HG02610 (cell line): ENCODE measurements around the gene SGF29.
"Not testable (repeated sequence)": the region's sequence is repeated elsewhere in the genome, so short reads cannot be mapped to it uniquely, and the experiment has no call there.

Experiments
- ATAC-seq: cut with Tn5 transposase; IDR thresholded peaks from one replicate; pipeline ENCODE4 v1.9.1; 2021; ENCODE audit warnings: mild to moderate bottlenecking, moderate library complexity; ENCODE audit not compliant: unreplicated experiment

The SGF29 gene

DNA sequence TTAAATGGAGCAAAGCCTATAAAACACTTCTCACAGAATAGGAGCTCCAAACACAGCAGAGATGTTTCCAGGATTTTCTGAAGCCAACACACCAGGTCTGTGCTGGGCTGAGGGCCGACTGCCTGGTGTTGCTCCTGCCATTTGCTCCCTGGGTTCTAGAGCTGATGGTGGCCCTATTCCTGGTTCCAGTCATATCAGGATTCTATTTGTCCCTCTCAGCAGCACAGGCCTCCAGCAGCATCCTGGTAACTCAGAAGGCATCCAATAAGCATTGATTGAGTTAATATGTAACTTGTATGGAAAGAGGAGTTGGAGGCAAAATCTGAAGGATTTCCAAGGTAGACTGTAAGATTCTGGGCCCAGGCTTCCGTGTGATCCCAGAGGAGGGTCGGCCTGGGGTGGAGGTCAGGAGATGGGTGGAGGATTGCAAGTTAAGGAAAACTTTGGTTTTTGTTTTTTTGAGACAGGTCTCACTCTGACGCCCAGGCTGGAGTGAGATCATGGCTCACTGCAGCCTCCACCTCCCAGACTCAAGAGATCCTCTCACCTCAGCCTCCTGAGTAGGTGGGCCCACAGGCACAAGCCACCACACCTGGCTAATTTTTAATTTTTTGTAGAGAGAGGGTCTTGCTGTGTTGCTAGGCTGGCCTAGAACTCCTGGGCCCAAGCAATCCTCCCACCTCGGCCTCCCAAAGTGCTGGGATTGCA is 20.6 kb upstream of the SGF29 start:
- ATAC-seq, result no peak

DNA sequence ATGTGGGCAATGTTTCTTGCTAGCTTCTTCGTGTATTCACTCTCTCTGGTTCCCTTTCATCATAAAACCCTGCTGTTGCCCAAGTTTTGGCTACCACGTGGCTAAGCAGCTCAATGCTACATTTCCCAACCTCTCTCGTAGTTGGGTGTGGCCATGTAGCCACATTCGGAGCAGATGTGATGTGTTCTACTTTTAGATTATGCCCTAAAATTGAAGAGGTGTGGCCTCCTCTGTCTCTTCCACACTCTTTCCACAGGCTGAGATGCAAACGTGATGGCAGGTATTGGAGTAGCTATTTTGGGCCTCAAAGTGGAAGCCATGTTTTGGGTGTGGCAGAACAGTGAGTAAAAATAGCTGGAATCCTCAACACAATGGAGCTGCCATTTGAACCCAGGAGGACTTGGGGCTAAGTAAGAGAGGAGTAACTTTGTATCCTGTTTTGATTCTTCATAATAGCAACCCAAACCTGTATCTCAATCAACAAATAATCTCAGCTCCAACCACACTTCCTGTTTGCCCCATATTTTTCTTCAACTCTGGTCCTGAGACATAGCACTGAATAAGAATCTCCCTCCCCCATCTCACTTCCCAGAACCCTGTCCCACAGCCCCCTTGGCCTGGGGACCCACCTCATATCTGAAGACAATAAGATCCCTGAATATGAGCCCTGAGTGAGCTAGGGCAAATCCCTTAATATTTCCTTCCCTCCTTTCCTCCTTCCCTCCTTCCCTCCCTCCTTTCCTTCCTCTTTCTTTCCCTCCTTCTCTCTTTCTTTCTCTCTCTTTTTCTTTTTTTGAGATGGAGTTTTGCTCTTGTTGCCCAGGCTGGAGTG is 19.0 kb upstream of the SGF29 start:
- no peak for ATAC-seq

DNA sequence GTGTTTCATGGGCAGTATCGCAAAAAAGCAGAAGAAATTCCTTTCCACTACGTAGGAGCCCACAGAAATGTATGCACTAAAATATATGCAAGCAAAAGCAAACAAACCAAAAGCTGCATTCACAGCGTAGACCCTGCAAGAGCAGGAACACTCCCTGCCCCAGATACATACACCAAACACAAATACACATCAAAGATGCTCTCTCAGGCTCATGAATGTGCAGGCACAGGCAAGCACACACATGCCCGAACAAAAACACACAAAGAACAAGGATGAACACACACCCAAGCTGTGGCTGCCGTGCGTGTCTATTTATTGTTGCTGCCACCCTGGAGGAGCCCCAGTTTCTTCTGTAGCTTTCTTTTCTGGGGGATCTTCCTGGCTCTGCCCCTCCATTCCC is 16.6 kb upstream of the SGF29 start:
- no peak for ATAC-seq

DNA sequence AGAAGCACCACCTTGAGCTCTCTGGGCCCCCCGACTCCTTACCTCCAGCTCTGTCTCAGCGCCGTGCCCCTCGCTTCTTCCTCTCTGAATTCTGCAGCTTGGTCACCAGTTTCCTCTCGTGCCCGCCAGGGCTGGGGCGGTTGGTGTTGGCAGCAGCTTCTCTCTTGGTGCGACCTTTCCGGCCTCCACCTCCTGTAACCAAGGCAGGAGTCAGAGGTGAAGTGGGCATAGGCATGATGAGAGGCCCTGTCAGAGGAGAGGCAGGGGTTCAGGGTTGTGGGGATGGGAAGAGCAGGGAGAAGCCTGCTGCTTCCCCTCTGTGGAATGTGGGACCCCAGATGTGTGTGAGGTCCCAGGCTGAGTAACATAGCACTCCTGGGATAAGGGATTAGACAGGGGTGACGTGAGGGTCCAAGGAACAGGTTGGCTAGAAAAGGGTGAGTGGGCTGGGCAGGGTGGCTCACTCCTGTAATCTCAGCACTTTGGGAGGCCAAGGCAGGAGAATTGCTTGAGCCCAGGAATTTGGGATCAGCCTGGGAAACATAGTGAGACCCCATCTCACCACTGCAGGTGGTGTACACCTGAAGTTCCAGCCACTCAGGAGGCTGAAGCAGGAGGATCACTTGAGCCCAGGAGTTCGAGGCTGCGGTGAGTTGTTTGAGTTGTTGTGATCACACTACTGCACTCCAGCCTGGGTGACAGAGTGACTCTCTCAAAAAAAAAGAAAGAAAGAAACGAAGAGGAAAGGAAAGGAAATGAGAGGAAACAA is 15.6 kb upstream of the SGF29 start:
- ATAC-seq, result no peak

DNA sequence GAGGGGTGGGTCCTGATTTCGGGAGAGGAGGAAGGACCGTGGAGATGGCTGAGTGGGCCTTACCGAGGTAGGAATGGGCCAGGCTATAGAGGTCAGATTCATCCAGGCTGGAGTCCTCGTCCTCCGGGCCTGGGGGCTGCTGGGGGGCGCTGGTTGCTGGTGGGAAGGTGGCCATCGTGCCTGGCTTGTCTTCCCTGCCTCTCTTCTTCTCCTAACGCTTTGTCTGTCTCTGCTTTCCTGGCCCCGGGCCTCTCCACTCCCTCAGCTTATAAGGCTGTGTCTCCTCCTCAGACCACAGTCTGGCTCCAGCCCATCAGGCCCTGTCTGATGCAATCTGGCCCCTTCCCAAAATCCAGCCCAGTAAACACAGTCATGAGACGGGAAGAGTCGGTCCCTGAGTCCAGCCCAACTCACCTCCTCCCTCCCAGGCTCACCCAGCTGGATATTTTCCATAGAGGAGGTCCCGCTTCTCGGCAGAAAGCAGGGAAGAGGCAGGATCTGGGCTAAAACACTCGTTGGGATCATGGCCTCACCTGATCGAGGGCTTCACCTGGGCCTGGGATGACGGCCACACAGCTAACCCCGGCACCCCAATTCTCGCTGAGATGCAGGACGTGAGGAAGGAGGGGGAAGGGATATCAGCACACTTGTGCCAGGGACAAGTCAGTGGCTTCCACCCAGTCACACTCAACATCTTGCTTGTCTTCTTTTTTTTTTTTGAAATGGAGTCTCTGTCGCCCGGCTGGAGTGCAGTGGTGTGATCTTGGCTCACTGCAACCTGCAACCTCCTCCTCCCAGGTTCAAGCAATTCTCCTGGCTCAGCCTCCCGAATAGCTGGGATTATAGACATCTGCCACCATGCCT is 14.8 kb upstream of the SGF29 start, which contains the start of gene NUPR1:
TSS of gene NUPR1 (minus strand) at position 242 of the 864 bp plus-strand sequence. CDS start at position 175, 67 bp downstream.
- ATAC-seq, result no peak

DNA sequence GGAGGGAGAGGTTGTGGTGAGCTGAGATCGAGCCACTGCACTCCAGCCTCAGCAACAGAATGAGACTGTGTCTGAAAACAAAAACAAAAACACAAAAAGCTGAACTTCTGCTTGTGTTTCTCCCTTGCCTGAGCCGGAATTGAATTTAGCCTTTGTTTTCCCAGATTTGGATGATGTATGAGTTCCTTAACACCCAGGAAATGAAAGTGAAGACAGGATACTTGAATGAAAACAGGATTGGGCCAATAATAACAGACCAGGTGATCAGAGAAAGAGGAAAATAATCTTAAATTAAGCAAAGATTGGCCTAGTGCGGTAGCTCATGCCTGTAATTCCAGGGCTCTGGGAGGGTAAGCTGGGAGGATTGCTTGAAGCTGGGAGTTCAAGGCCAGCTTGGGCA is 13.4 kb upstream of the SGF29 start:
- no peak for ATAC-seq

DNA sequence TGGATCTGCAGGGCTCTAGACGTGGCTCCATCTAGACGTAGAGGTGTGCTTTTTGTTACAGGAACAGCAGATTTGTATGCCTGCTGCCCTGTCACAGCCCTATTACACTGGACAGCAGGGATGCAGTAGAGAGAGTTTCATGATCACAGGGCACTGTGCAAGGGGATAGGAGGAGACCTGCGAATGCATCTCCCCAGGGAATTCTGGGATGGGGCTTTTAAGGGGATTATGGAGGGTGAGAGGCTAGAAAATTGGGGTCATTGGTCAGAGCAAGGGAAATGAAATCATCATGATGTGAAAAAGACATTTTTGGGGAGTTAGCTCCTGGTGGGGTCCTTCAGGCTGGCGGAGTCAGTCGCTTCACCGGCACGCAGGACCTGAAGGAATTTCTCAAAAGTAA is 11.1 kb upstream of the SGF29 start:
- no peak for ATAC-seq

DNA sequence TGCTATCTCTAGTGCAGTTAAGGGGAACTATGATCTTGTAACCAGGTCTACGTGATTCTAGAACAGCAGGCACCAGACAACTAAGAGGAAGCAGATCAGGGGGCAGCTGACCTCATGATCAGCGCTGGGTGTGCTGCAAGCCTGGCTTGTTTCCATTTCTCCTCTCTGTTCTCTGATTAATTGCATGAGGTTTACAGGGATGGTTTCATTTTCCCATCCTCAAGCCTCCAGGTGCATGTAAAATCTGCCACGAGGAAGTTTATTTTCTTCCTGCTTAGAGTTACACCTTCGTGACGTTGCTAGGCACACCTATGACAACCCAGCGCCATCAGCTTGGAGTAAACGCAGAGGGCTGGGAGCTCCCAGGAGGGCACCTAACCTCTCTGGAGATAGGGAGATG is 10.6 kb upstream of the SGF29 start:
- no peak for ATAC-seq

DNA sequence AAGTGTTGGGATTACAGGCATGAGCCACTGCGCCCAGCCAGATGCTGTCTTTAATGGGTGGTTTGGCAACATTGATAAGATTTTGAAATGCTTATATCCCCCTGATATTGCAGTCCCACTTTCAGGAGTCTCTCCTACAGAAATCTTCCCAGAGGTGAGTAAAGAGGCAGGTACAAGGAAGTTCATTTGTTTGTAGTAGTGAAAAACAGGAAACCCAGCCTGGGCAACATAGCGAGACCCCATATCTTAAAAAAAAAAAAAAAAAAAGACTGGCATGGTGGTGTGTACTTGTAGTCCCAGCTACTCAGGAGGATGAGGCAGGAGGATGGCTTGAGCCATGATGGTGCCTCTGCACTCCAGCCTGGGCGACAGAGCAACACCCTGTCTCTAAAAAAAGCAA is 8.7 kb upstream of the SGF29 start:
- ATAC-seq, result no peak

DNA sequence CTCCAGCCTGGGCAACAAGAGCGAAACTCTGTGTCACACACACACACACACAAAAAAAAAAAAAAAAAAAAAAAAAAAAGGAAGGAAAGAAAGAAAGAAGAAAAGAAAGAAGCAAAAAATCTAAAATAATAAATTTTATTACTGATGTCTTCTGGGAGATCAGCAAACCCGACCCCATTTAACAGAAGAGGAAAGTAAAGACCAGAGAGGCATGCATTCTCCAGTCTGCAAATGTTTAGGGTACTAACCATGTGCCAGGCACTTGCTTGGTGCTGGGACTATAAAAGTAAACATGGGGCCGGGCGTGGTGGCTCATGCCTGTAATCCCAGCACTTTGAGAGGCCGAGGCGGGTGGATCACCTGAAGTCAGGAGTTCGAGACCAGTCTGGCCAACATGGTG is 7.8 kb upstream of the SGF29 start:
- not testable (repeated sequence) for ATAC-seq

DNA sequence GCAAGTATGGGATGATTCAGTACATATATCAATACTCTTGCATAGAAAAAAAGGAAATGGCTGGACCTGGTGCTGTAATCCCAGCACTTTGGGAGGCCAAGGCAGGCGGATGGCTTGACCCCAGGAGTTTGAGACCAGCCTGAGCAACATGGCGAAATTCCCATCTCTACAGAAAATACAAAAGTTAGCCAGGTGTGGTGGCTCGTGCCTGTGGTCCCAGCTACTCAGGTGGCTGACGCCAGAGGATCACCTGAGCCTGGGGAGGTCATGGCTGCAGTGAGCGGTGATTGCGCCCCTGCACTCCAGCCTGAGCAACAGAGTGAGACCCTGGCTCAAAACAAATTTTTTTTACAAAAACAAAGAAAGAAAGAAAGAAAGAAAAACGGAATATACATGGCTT is 7.1 kb upstream of the SGF29 start:
- ATAC-seq, result no peak

DNA sequence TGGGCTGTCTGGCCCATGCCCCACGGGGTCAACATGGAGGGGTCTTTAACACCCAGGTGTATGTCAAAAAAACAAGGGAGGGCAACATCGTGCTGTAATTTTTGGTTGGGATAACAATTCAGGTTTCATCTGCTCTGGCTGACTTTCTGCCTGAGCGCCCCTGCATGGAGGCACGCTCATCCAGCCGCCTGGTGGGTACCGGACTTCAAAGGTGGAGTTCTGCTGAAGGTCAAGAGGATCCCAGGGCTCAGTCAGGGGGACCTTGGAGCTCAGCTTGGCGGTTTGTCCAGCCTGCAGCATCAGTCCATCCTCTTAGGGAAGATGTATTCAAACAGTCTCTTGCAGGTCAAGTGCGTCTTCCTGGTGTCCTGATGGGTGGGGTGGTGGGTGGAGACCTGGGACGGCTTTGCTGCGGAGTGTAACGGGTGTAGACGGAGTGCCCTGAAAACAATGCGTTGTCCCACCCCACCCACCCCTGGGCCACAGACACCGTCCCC is 5.4 kb upstream of the SGF29 start:
- no peak for ATAC-seq

DNA sequence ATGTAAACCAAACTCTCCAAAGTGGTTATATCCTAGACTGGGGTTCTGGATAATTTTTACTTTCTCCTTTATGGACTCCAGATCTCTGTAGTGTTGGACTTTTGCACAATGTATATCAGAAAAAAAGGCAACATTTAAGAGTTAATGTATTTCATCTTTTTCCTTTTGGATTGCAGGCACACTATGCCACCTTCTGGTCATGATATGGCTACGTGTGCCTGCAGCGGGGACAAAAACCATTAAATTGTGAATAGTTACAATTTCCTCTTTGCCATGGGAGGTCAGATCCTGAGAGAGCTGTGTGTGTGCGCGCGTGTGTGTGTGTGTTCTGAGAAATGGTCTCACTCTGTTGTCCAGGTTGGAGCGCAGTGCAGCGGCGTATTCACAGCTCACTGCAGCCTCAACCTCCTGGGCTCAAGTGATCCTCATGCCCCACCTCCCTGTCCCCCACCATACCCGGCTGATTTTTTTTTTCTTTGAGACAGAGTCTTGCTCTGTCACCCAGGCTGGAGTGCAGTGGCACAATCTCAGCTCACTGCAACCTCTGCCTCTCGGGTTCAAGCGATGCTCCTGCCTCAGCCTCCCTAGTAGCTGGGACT is 4.3 kb upstream of the SGF29 start:
- ATAC-seq, result no peak

DNA sequence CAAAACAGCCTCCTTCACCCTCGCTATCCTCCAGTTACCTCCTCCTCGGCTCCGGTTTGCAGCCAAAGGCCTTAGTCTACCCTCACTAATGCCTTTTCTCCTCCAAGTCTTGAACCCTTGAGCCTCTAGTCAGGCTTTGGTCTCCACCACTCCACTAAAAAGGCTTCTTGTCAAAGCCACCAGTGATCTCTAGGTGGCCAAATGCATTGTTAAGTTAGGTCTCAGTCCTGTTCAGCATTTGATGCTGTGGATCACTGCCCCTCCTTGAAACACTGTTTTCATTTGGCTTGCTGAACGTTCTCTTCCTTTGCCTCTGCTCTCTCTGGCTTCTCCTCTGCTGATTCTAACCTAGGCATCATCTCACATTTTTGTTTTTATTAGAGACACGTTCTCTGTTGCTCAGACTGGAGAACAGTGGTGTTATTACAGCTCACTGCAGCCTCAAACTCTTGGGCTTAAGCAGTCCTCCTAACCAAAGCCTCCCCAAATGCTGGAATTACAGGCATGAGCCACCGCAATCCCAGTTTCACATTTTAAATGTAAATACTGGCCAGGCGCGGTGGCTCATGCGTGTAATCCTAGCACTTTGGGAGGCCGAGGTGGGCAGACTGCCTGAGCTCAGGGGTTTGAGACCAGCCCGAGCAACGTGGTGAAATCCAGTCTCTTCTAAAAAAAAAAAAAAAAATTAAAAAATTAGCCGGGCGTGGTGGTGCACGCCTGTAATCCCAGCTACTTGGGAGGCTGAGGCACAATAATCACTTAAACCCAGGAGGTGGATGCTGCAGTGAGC is 1.1 kb downstream of the SGF29 start:
- no peak for ATAC-seq

DNA sequence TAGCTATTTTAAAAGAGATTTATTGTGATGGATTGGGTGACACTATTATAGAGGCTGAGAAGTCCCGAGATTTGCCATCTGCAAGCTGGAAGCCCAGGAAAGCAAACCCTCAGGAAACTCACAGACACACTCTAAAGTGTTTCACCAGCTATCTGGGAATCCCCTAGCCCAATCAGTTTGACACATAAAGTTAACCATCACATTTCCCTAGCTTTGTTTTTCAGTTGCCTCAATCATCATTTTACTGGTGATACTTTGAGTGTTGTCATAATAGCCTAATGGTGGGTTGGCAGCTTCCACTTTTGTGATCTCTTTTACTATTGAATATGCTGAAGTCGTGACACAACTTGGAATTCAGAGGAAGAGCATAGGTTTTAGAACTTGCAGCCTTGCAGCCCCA is 1.8 kb downstream of the SGF29 start:
- peak; percentile 31 for ATAC-seq

DNA sequence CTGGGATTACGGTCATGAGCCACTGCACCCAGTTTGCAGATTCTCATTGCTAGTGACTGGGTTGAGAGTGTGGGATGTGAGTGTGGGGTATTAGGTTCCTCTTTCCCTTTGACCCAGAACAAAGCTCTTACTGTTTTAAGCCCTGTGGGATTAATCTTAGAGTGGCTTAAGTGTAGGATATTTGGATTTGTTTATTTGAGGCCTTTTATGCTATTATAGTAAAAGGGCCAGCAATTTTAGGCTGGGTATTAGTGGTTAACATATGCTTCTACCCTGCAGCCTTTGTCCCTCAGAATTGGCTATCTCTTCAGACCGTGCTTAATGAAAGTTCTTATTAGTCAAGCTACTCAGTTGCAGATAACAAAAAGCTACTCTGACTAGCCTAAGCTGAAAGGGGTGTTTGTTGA is 3.2 kb downstream of the SGF29 start:
- ATAC-seq, result no peak

DNA sequence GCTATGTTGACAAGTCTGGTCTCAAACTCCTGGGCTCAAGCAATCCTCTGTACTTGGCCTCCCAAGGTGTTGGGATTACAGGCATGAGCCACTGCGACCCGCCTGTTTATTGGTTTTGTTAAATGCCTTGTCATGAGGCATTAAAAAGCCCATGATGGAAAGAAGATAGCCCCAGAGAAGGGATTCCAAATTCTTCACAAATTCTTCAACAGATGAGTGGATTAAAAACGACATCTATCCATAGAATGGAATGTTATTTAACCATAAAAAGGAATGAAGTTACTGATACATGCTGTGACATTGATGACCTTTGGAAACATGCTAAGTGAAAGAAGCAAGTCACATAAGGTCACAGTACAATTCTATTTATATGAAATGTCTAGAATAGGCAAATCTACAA is 4.7 kb downstream of the SGF29 start:
- no peak for ATAC-seq

DNA sequence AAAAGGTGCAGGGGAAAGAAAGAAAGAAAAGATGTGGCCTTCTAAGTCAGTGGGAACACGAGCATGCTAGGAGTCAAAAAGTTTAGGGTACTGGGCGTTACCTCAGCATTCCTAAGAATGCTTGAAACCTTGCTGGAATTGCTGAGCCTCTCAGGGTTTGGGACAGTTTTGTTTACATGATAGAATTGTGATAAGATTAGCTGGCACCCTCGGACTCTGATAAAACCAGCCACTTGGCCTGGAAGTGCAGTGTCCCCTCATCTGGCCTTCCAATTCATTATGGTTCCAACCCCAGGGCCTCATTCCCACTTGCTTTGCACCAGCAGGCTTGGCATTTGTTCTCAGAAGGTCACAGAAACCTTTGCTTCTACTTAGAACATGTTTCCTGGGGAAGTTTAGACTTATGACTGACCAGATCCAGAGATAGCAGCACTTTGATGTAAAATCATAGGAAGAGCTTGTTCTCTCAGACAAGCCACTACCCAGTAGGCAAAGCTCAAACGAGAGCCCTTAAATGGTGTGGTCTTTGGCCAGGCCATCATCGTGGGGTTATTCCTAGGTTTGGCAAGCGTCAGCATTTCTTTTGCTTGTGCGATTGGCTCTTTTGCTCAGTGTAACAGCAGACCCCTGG is 8.0 kb downstream of the SGF29 start:
- ATAC-seq, result no peak

DNA sequence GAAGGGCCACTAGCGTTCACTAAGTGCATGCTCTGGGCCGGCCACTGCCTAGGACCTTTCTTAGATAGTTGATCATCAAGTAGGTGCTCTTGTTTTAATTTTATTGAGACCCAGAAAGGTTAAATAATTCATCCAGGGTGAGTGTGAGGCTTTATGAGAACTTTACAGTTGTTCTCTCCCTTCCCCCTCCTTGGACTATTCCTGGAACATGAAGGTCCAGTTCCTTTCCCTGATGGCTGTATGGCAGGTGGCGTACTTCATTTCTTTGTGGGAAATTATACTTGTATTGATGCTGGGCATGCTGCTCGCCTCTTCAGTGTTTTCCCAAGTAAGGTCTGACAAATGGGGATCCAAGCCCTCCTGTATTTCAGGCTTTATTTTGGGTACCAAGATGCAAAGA is 8.5 kb downstream of the SGF29 start:
- no peak for ATAC-seq
